OCI-LY1 (cell line): Measurements from ENCODE around the gene CFAP157.

ENCODE experiments used
- EZH2 ChIP-seq: fragments of 200-600 bp; sonication (generic), shearing (Covaris generic); IDR thresholded peaks from 2 replicates; pipeline ENCODE4 v1.8.0; 2017; ENCODE audit warnings: borderline replicate concordance, mixed run types, mild to moderate bottlenecking, antibody characterized with exemption, low read length, moderate library complexity, mixed read lengths
- TF ChIP-seq, protein P1 (sequence below): fragments of 200-600 bp; sonication (generic), shearing (Covaris generic); IDR thresholded peaks from 2 replicates; pipeline ENCODE4 v1.5.1; 2017; ENCODE audit warnings: mild to moderate bottlenecking, antibody characterized with exemption, low read length, moderate library complexity, mixed read lengths

DNA sequence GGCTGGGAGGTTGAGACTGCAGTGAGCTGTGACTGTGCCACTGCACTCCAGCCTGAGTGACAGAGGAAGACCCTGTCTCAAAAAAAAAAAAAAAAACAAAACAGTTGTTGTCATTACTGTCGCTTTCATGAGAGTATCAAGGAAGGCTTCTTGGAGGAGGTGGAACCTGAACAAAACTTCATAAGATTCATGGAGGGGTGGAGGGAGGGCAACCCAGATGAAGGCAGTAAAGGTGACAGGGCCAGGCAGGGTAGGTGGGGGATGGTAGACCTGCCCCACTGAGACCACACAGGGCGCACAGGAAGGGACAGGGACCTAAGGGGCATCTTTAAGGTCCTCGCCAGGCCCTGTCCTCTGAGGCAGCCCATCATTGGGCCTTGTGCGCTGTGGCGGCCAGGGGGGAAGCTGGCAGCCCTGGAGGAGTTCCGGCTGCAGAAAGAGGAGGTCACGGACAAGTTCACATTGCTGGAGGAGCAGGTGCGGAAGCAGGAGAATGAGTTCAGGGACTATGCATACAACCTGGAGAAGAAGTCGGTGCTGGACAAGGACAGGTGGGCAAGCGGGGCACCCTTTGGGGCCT, 3.5 kb downstream of the CFAP157 start:
- TF ChIP-seq, protein P1, sequence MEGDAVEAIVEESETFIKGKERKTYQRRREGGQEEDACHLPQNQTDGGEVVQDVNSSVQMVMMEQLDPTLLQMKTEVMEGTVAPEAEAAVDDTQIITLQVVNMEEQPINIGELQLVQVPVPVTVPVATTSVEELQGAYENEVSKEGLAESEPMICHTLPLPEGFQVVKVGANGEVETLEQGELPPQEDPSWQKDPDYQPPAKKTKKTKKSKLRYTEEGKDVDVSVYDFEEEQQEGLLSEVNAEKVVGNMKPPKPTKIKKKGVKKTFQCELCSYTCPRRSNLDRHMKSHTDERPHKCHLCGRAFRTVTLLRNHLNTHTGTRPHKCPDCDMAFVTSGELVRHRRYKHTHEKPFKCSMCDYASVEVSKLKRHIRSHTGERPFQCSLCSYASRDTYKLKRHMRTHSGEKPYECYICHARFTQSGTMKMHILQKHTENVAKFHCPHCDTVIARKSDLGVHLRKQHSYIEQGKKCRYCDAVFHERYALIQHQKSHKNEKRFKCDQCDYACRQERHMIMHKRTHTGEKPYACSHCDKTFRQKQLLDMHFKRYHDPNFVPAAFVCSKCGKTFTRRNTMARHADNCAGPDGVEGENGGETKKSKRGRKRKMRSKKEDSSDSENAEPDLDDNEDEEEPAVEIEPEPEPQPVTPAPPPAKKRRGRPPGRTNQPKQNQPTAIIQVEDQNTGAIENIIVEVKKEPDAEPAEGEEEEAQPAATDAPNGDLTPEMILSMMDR = no peak
- TF ChIP-seq EZH2 = no peak
